Measurements from ENCODE around the gene USP5.

- TF ChIP-seq MAX (IDR thresholded peaks at IDR 0.05) (no peak), CTCF (IDR thresholded peaks at IDR 0.05 in 2 of 3, conservative IDR thresholded peaks at IDR 0.05 in 1 of 3; ENCODE audit: borderline replicate concordance in 1 of 3, insufficient read depth in 1 of 3, low read depth in 2 of 3, low read length in 2 of 3) (no peak), POLR2A (IDR thresholded peaks at IDR 0.05; ENCODE audit: borderline replicate concordance, extremely low read depth, insufficient read depth, insufficient read length) (no peak), REST (IDR thresholded peaks at IDR 0.05; ENCODE audit: low read depth) (no peak), RAD21 (IDR thresholded peaks at IDR 0.05; ENCODE audit: low read depth) (no peak), EZH2phosphoT487 (IDR thresholded peaks at IDR 0.05; ENCODE audit: borderline replicate concordance) (no peak), EZH2 (IDR thresholded peaks at IDR 0.05) (no peak), YY1 (IDR thresholded peaks at IDR 0.05; ENCODE audit: extremely low read depth, insufficient replicate concordance, low read depth, low read length) (no peak), SP1 (IDR thresholded peaks at IDR 0.05; ENCODE audit: low read depth) (no peak), TCF7L2 (IDR thresholded peaks at IDR 0.05; ENCODE audit: borderline replicate concordance, extremely low read depth, insufficient read depth, insufficient read length) (no peak), POLR2AphosphoS5 (IDR thresholded peaks at IDR 0.05; ENCODE audit: low read depth, low read length) (no peak), CEBPB (IDR thresholded peaks at IDR 0.05; ENCODE audit: low read depth) (no peak)
Measured at GRCh38 chr12:6850796-6851152, 1.2 kb upstream of the USP5 start.
